HG02571 (cell line): ENCODE data around the gene PTPRN2.
"Not testable (repeated sequence)": the region's sequence is repeated elsewhere in the genome, so short reads cannot be mapped to it uniquely, and the experiment has no call there.

ENCODE experiments used
- ATAC-seq: cut with Tn5 transposase; IDR thresholded peaks from one replicate; pipeline ENCODE4 v1.9.1; 2021; ENCODE audit warnings: mild to moderate bottlenecking, moderate library complexity; ENCODE audit not compliant: unreplicated experiment

The PTPRN2 gene

GRCh38 chr7:158289231-158289630 lies 298.4 kb downstream of the PTPRN2 start:
- ATAC-seq, result no peak

- ATAC-seq, result no peak
Measured at GRCh38 chr7:158286210-158286609, 301.4 kb downstream of the PTPRN2 start.

- ATAC-seq, result no peak
Measured at GRCh38 chr7:158285383-158285770, 302.2 kb downstream of the PTPRN2 start.

GRCh38 chr7:158284617-158285382 lies 302.8 kb downstream of the PTPRN2 start:
- ATAC-seq, result no peak

- ATAC-seq, result no peak
Measured at GRCh38 chr7:158284121-158284520, 303.5 kb downstream of the PTPRN2 start.

- no peak for ATAC-seq
Measured at GRCh38 chr7:158283016-158283974, 304.3 kb downstream of the PTPRN2 start.

- no peak for ATAC-seq
Measured at GRCh38 chr7:158282461-158283001, 305.1 kb downstream of the PTPRN2 start.

GRCh38 chr7:158281441-158281840 lies 306.2 kb downstream of the PTPRN2 start:
- no peak for ATAC-seq

- no peak for ATAC-seq
Measured at GRCh38 chr7:158280448-158281144, 307.0 kb downstream of the PTPRN2 start.

- ATAC-seq, result no peak
Measured at GRCh38 chr7:158279539-158280447, 307.8 kb downstream of the PTPRN2 start.

GRCh38 chr7:158278745-158279320 lies 308.8 kb downstream of the PTPRN2 start:
- no peak for ATAC-seq

GRCh38 chr7:158277219-158278141 lies 310.1 kb downstream of the PTPRN2 start:
- ATAC-seq, result no peak

GRCh38 chr7:158276414-158277218 lies 311.0 kb downstream of the PTPRN2 start:
- no peak for ATAC-seq

- ATAC-seq, result no peak
Measured at GRCh38 chr7:158275711-158276413, 311.8 kb downstream of the PTPRN2 start.

- ATAC-seq, result no peak
Measured at GRCh38 chr7:158274996-158275395, 312.6 kb downstream of the PTPRN2 start.

GRCh38 chr7:158274404-158274811 lies 313.2 kb downstream of the PTPRN2 start:
- ATAC-seq, result no peak

- not testable (repeated sequence) for ATAC-seq
Measured at GRCh38 chr7:158273756-158274342, 313.8 kb downstream of the PTPRN2 start.
